ENCODE measurements around the gene MRPS2. TPM values are rescaled to one million over a fixed set of nuclear protein-coding genes. Genes with fewer than 3 reads are reported as not detected.

MRPS2 gene
- total RNA-seq, 3 donors from 2014 or later, result 27.3 to 36.0 (median 28.2) TPM

- Histone ChIP-seq H3K36me3 (ENCODE audit: low read depth) (no peaks in the 10 kb centered on the region), H3K4me1 (ENCODE audit: low read depth) (peaks cover 14% of the 10 kb centered on the region), H3K9me3 (no peaks in the 10 kb centered on the region), H3K4me3 (peak overlapping the region; percentile 46)
- peak; percentile 79 for ATAC-seq
- DNase-seq, result peak; percentile 70 to 77 (median 72)
- TF ChIP-seq CTCF (IDR thresholded peaks at IDR 0.05), result no peak
- intact Hi-C loops (cut with DNase I, micrococcal nuclease), result no loop called here
Observed at GRCh38 chr9:135478829-135479468, 21.5 kb upstream of the MRPS2 start.

- ATAC-seq (peak; percentile 26), DNase-seq (peak; percentile 45 to 65 (median 60))
- no peak for TF ChIP-seq CTCF (IDR thresholded peaks at IDR 0.05)
- Histone ChIP-seq H3K36me3 (ENCODE audit: low read depth) (no peaks in the 10 kb centered on the region), H3K9me3 (no peaks in the 10 kb centered on the region), H3K4me1 (ENCODE audit: low read depth) (peaks cover 14% of the 10 kb centered on the region), H3K4me3 (peak within 1 kb of the TSS; percentile 65)
- intact Hi-C loops (cut with DNase I, micrococcal nuclease), result no loop called here
Observed at GRCh38 chr9:135479469-135480052, 20.9 kb upstream of the MRPS2 start, which contains the start of gene PPP1R26. TSS of gene PPP1R26 (plus strand) at chr9:135479782. CDS start at chr9:135484511, 4,729 bp downstream.

GRCh38 chr9:135480071-135480939 is 20.2 kb upstream of the MRPS2 start:
- H3K4me3 ChIP-seq, result peak overlapping the region; percentile 65
- TF ChIP-seq CTCF (IDR thresholded peaks at IDR 0.05), result no peak
- intact Hi-C loops (cut with DNase I, micrococcal nuclease), result no loop called here
- ATAC-seq (peak; percentile 78), DNase-seq (peak; percentile 61 to 65 (median 64))
- H3K36me3 ChIP-seq (ENCODE audit: low read depth), result no peaks in the 10 kb centered on the region
- H3K9me3 ChIP-seq, result no peaks in the 10 kb centered on the region
- H3K4me1 ChIP-seq (ENCODE audit: low read depth), result peaks cover 14% of the 10 kb centered on the region

- intact Hi-C loops (cut with DNase I, micrococcal nuclease), result no loop called here
- H3K9me3 ChIP-seq, result no peaks in the 10 kb centered on the region
- peak overlapping the region; percentile 65 for H3K4me3 ChIP-seq
- peaks cover 14% of the 10 kb centered on the region for H3K4me1 ChIP-seq (ENCODE audit: low read depth)
- no peak for DNase-seq
- no peak for TF ChIP-seq CTCF (IDR thresholded peaks at IDR 0.05)
- H3K36me3 ChIP-seq (ENCODE audit: low read depth), result no peaks in the 10 kb centered on the region
- no peak for ATAC-seq
Observed at GRCh38 chr9:135480940-135481310, 19.6 kb upstream of the MRPS2 start.

- Histone ChIP-seq H3K4me1 (ENCODE audit: low read depth) (peaks cover 14% of the 10 kb centered on the region), H3K4me3 (no peak overlapping the region), H3K9me3 (no peaks in the 10 kb centered on the region), H3K36me3 (ENCODE audit: low read depth) (no peaks in the 10 kb centered on the region)
- intact Hi-C loops (cut with DNase I, micrococcal nuclease), result no loop called here
- TF ChIP-seq CTCF (IDR thresholded peaks at IDR 0.05), result no peak
- ATAC-seq, result no peak
- DNase-seq, result no peak
Observed at GRCh38 chr9:135482015-135482754, 18.3 kb upstream of the MRPS2 start.

All from mucosa of descending colon (tissue), 3 donors.